Measurements from ENCODE around the gene CFAP61.

- no peak for TF ChIP-seq POLR2A (IDR thresholded peaks at IDR 0.05)
- TF ChIP-seq CTCF (IDR thresholded peaks at IDR 0.05): no peak
These were observed 149.3 kb downstream of the CFAP61 start for GRCh38 chr20:20201639-20202038.

Data from adrenal gland (tissue), 5 donors.